SK-N-SH (cell line): ENCODE data around the gene LTBP1. TPM values are rescaled to one million over a fixed set of nuclear protein-coding genes. Genes with fewer than 3 reads are reported as not detected.

ENCODE experiments used
- CTCF ChIA-PET: fragments of 300-600, 350-600 bp; formaldehyde crosslinking; extraction: SDS; loops from one replicate; lab custom pipeline; 2021; lab: Yijun Ruan, JAX
- POLR2A ChIA-PET: fragments of 350-600 bp; sonication (Branson Sonifier 250); formaldehyde crosslinking; extraction: SDS; loops from one replicate; lab custom pipeline; 2020; ENCODE audit warnings: antibody characterized with exemption, inconsistent platforms; lab: Yijun Ruan, JAX
- DNase-seq: peaks from one replicate; pipeline ENCODE4 v3.0.0; 2012
- H2AFZ ChIP-seq: fragments of 200-600 bp; sonication (generic); 2 replicates; pipeline ENCODE4 v1.8.1; 2016; ENCODE audit warnings: antibody characterized with exemption, mild to moderate bottlenecking, low read depth
- H3F3A ChIP-seq: fragments of 200-600 bp; sonication (generic); replicated peaks from 2 replicates; pipeline ENCODE3; 2016; ENCODE audit warnings: antibody characterized with exemption, mild to moderate bottlenecking; ENCODE audit not compliant: insufficient read depth
- H3K27ac ChIP-seq, 2 experiments: fragments of 200-500 bp in 1 of 2; fragments of 200-600 bp in 1 of 2; sonication (Bioruptor generic) in 1 of 2; sonication (generic), shearing (Covaris generic) in 1 of 2; 2 replicates each; pipeline versions ENCODE4 v1.5.1 to v1.6.1; 2014 to 2016; ENCODE audit warnings: low read depth in 2 of 2, inconsistent platforms in 1 of 2, low read length in 1 of 2, mild to moderate bottlenecking in 1 of 2, mixed read lengths in 1 of 2
- H3K27me3 ChIP-seq: fragments of 200-600 bp; sonication (generic), shearing (Covaris generic); 2 replicates; pipeline ENCODE4 v1.6.1; 2016; ENCODE audit warnings: mixed run types; ENCODE audit not compliant: insufficient read depth
- H3K36me3 ChIP-seq, 2 experiments: fragments of 200-500 bp in 1 of 2; fragments of 200-600 bp in 1 of 2; sonication (Bioruptor generic) in 1 of 2; sonication (generic) in 1 of 2; replicated peaks in 1 of 2; 2 replicates each; pipeline versions ENCODE3 to v1.5.1; 2014 to 2016; ENCODE audit warnings: low read length in 1 of 2, mild to moderate bottlenecking in 1 of 2; ENCODE audit not compliant: insufficient read depth in 2 of 2, control insufficient read depth in 1 of 2
- H3K4me1 ChIP-seq, 2 experiments: fragments of 200-500 bp in 1 of 2; fragments of 200-600 bp in 1 of 2; sonication (Bioruptor generic) in 1 of 2; sonication (generic), shearing (Covaris generic) in 1 of 2; 2 replicates each; pipeline versions ENCODE4 v1.5.1 to v1.6.1; 2014 to 2016; ENCODE audit warnings: low read depth in 1 of 2, low read length in 1 of 2, mixed run types in 1 of 2; ENCODE audit not compliant: insufficient read depth in 2 of 2, control insufficient read depth in 1 of 2
- H3K4me2 ChIP-seq: fragments of 200-600 bp; sonication (generic), shearing (Covaris generic); 2 replicates; pipeline ENCODE4 v1.6.1; 2017; ENCODE audit warnings: mixed run types
- H3K4me3 ChIP-seq, 2 experiments: fragments of 200-500 bp in 1 of 2; fragments of 200-600 bp in 1 of 2; sonication (Bioruptor generic) in 1 of 2; sonication (generic), shearing (Covaris generic) in 1 of 2; 2 replicates each; pipeline versions ENCODE4 v1.5.1 to v1.8.1; 2014 to 2016; ENCODE audit warnings: low read depth in 2 of 2, inconsistent platforms in 1 of 2, low read length in 1 of 2, mild to moderate bottlenecking in 1 of 2, mixed read lengths in 1 of 2, moderate library complexity in 1 of 2
- H3K79me2 ChIP-seq: fragments of 200-600 bp; sonication (generic); 2 replicates; pipeline ENCODE4 v1.8.1; 2017; ENCODE audit warnings: mild to moderate bottlenecking; ENCODE audit not compliant: insufficient read depth
- H3K9ac ChIP-seq: fragments of 200-600 bp; sonication (generic); 2 replicates; pipeline ENCODE4 v1.6.1; 2017; ENCODE audit warnings: mixed run types
- H3K9me2 ChIP-seq: fragments of 200-600 bp; sonication (generic); 2 replicates; pipeline ENCODE4 v1.6.1; 2017; ENCODE audit warnings: mixed run types
- H3K9me3 ChIP-seq: fragments of 200-600 bp; sonication (generic); 2 replicates; pipeline ENCODE4 v1.6.1; 2017; ENCODE audit warnings: mixed run types, mild to moderate bottlenecking, moderate library complexity
- H4K20me1 ChIP-seq: fragments of 200-600 bp; sonication (generic); 2 replicates; pipeline ENCODE4 v1.6.1; 2017; ENCODE audit warnings: mild to moderate bottlenecking, mixed run types; ENCODE audit not compliant: insufficient read depth
- CHD2 ChIP-seq: fragments of 150-350 bp; IDR thresholded peaks from 2 replicates; pipeline ENCODE4 v1.6.1; 2018; ENCODE audit warnings: low read length; ENCODE audit not compliant: partially characterized antibody
- CTCF ChIP-seq: fragments of 200-600 bp; sonication (generic); IDR thresholded peaks from 2 replicates; pipeline ENCODE4 v1.6.1; 2017; ENCODE audit warnings: antibody characterized with exemption, mild to moderate bottlenecking, moderate library complexity
- EP300 ChIP-seq, 2 experiments: IDR thresholded peaks; 2 replicates each; pipeline versions ENCODE4 v1.4.0 to v1.6.1; 2012; ENCODE audit warnings: borderline replicate concordance in 1 of 2, low read depth in 1 of 2, low read length in 1 of 2
- EZH2phosphoT487 ChIP-seq: fragments of 200-600 bp; sonication (generic); IDR thresholded peaks from 2 replicates; pipeline ENCODE4 v1.6.1; 2017; ENCODE audit warnings: low read depth, mixed run types, mild to moderate bottlenecking, antibody characterized with exemption, moderate library complexity, borderline replicate concordance
- GATA2 ChIP-seq: sonication (generic); formaldehyde crosslinking; IDR thresholded peaks from 2 replicates; pipeline ENCODE4 v1.5.0; 2020; ENCODE audit warnings: mild to moderate bottlenecking, missing genetic modification reagents
- NRF1 ChIP-seq: IDR thresholded peaks from 2 replicates; pipeline ENCODE4 v1.6.1; 2012; ENCODE audit warnings: low read depth, mild to moderate bottlenecking, low read length
- PBX3 ChIP-seq: IDR thresholded peaks from 2 replicates; pipeline ENCODE4; 2012
- POLR2AphosphoS5 ChIP-seq: IDR thresholded peaks from 2 replicates; pipeline ENCODE4 v1.6.1; 2012; ENCODE audit warnings: low read depth, low read length
- RCOR1 ChIP-seq: fragments of 150-350 bp; IDR thresholded peaks from 2 replicates; pipeline ENCODE4 v1.6.1; 2017; ENCODE audit warnings: antibody characterized with exemption, low read length
- TAF1 ChIP-seq: IDR thresholded peaks from 2 replicates; pipeline ENCODE4 v1.6.1; 2012; ENCODE audit warnings: low read depth, mild to moderate bottlenecking, low read length, moderate library complexity, borderline replicate concordance
- TCF12 ChIP-seq: IDR thresholded peaks from 2 replicates; pipeline ENCODE4 v1.4.0; 2012
- WGBS: methylation state at CpG from one replicate; pipeline ENCODE4 v1.1.6; 2017; ENCODE audit warnings: low lambda C conversion rate; 5-methylcytosine and 5-hydroxymethylcytosine counted together
- polyA plus RNA-seq, 3 experiments: library from polyadenylated mRNA; depleted of rRNA; stranded (reverse); fragments of >200 nt; gene quantifications; 2 replicates each; pipeline ENCODE4 v1.2.3, GENCODE V29; 2012
- TF ChIP-seq, protein P1 (sequence below): IDR thresholded peaks from 2 replicates; pipeline ENCODE4 v1.4.0; 2012; ENCODE audit warnings: low read depth, borderline replicate concordance
- TF ChIP-seq, protein P2 (sequence below): IDR thresholded peaks from 2 replicates; pipeline ENCODE4 v1.4.0; 2012; ENCODE audit warnings: low read depth

LTBP1 gene
- polyA plus RNA-seq, 1 of the 3 experiments (the other 2 are of a cell fraction), result 467 TPM

- Histone ChIP-seq H2AFZ (no peak overlapping the region), H3K4me1 (peaks cover 0 to 7% of the 10 kb centered on the region in 2 experiments; a peak in 2 of 4 replicates), H4K20me1 (no peaks in the 10 kb centered on the region), H3K27ac (peak overlapping the region in 1 of 2 experiments; percentile 31; a peak in 2 of 4 replicates), H3K9ac (peak overlapping the region; percentile 26; the same call in 1 of the 2 replicates), H3K4me2 (peak overlapping the region; percentile 47), H3K79me2 (peaks cover 100% of the 10 kb centered on the region), H3K27me3 (no peaks in the 10 kb centered on the region), H3K9me3 (no peaks in the 10 kb centered on the region), H3K4me3 (peak overlapping the region in 1 of 2 experiments; percentile 28; a peak in 1 of 4 replicates), H3K36me3 (peaks cover 14 to 42% of the 10 kb centered on the region in 2 experiments), H3K9me2 (no peaks in the 10 kb centered on the region), H3F3A (peaks cover 26% of the 10 kb centered on the region)
- 52% methylated on average over 4 of the region's 4 CpGs for WGBS
- no peak for DNase-seq
- TF ChIP-seq POLR2AphosphoS5, result 0 out of 2 replicates have a peak, but pooled peaks have one; percentile 9
- TF ChIP-seq GATA2, result no peak
- no peak for TF ChIP-seq CTCF
- TF ChIP-seq RCOR1, result no peak
- CTCF ChIA-PET, result no interaction called here
- POLR2A ChIA-PET, result no interaction called here
These were observed 193.2 kb downstream of the LTBP1 start for GRCh38 chr2:33139949-33140348.

DNA sequence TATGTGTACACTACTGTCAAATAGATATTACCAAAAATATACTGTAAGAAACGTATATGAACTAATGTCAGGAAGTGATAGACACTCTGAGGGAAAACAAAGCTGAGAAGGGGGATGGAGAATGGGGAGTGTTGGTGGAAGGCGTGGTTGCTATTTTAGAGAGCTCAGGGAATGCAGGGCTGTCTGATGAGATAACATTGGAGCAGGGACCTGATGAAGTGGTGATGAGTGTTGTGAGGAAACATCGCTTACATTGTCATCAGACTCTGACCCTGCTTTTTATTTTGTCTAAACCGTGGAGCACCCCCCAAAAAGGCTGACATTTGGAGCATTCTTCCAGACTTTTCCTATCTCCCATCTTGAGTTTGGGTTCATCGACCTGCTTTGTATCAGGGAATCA lies 194.7 kb downstream of the LTBP1 start:
- Histone ChIP-seq H3K79me2 (peaks cover 100% of the 10 kb centered on the region), H3K27me3 (no peaks in the 10 kb centered on the region), H2AFZ (no peak overlapping the region), H3K4me1 (peaks cover 0 to 17% of the 10 kb centered on the region in 2 experiments; a peak in 2 of 4 replicates), H3K27ac (no peak overlapping the region), H3K4me2 (no peak overlapping the region), H3K36me3 (peaks cover 14 to 42% of the 10 kb centered on the region in 2 experiments), H3K9me3 (no peaks in the 10 kb centered on the region)
- no peak for DNase-seq
- TF ChIP-seq TCF12 (no peak), EP300 (IDR thresholded peaks at IDR 0.05; ENCODE audit: borderline replicate concordance in 1 of 2, low read depth in 1 of 2, low read length in 1 of 2) (no peak), NRF1 (no peak), EZH2phosphoT487 (no peak), PBX3 (no peak), CHD2 (no peak), TAF1 (no peak)
- TF ChIP-seq, protein P1, sequence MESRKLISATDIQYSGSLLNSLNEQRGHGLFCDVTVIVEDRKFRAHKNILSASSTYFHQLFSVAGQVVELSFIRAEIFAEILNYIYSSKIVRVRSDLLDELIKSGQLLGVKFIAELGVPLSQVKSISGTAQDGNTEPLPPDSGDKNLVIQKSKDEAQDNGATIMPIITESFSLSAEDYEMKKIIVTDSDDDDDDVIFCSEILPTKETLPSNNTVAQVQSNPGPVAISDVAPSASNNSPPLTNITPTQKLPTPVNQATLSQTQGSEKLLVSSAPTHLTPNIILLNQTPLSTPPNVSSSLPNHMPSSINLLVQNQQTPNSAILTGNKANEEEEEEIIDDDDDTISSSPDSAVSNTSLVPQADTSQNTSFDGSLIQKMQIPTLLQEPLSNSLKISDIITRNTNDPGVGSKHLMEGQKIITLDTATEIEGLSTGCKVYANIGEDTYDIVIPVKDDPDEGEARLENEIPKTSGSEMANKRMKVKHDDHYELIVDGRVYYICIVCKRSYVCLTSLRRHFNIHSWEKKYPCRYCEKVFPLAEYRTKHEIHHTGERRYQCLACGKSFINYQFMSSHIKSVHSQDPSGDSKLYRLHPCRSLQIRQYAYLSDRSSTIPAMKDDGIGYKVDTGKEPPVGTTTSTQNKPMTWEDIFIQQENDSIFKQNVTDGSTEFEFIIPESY, result no peak
- TF ChIP-seq, protein P2, sequence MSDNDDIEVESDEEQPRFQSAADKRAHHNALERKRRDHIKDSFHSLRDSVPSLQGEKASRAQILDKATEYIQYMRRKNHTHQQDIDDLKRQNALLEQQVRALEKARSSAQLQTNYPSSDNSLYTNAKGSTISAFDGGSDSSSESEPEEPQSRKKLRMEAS, result no peak
- TF ChIP-seq, all 33 proteins: peak for 0
- no peak overlapping the region for H3K9ac ChIP-seq
- H3K9me2 ChIP-seq, result no peaks in the 10 kb centered on the region
- no peaks in the 10 kb centered on the region for H4K20me1 ChIP-seq
- 65% methylated on average over 5 of the region's 5 CpGs for WGBS
- ChIA-PET CTCF (no interaction called here), POLR2A (no interaction called here)
- no peak overlapping the region for H3K4me3 ChIP-seq
- H3F3A ChIP-seq, result peaks cover 26% of the 10 kb centered on the region
